Cardiac fibroblast (primary cell): ENCODE data around the gene TCTN2.

Source experiments
- DNase-seq, 2 donors: peaks; one replicate each; pipeline versions ENCODE4 v3.0.0 to v3.0.0-alpha.2; 2010; ENCODE audit warnings: low read depth in 2 of 2
- H3K4me3 ChIP-seq, 2 donors: replicated peaks in 1 of 2; 1 replicate in 1 of 2; 2 replicates in 1 of 2; pipeline ENCODE4 v1.5.1; 2011; ENCODE audit warnings: low read depth in 2 of 2, low read length in 2 of 2, mild to moderate bottlenecking in 2 of 2, moderate library complexity in 1 of 2
- TF ChIP-seq, protein P1 (sequence below): IDR thresholded peaks from one replicate; pipeline ENCODE4 v1.5.1; 2011; ENCODE audit warnings: low read depth, mild to moderate bottlenecking, low read length, inconsistent platforms

Gene TCTN2

GRCh38 chr12:123747309-123747708 lies 76.4 kb downstream of the TCTN2 start:
- no peak for DNase-seq
- TF ChIP-seq, protein P1, sequence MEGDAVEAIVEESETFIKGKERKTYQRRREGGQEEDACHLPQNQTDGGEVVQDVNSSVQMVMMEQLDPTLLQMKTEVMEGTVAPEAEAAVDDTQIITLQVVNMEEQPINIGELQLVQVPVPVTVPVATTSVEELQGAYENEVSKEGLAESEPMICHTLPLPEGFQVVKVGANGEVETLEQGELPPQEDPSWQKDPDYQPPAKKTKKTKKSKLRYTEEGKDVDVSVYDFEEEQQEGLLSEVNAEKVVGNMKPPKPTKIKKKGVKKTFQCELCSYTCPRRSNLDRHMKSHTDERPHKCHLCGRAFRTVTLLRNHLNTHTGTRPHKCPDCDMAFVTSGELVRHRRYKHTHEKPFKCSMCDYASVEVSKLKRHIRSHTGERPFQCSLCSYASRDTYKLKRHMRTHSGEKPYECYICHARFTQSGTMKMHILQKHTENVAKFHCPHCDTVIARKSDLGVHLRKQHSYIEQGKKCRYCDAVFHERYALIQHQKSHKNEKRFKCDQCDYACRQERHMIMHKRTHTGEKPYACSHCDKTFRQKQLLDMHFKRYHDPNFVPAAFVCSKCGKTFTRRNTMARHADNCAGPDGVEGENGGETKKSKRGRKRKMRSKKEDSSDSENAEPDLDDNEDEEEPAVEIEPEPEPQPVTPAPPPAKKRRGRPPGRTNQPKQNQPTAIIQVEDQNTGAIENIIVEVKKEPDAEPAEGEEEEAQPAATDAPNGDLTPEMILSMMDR = no peak
- no peak overlapping the region for H3K4me3 ChIP-seq

GRCh38 chr12:123748161-123748560 lies 77.2 kb downstream of the TCTN2 start:
- DNase-seq = no peak
- no peak overlapping the region for H3K4me3 ChIP-seq
- TF ChIP-seq, protein P1 = no peak

DNA sequence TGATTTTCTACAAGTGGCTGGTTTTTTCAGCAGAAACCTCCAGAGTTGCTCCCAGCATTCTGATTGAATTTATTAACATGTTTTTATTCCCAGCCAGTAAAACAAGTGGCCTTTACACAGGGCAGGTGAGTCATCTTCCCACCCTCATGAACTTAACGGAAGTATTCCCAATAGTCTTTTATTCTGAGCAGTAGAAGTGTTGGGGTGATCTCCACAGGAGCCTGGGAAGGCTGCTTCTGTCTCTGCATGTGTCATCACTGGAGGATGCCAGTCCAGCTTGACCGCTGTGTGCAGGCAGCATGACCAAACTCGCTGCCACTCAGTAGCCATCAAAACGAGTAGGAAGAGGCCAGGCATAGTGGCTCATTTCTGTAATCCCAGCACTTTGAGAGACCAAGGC lies 77.7 kb downstream of the TCTN2 start:
- no peak overlapping the region for H3K4me3 ChIP-seq
- peak in 1 of 2 donors; percentile 25 for DNase-seq
- TF ChIP-seq, protein P1 = no peak

DNA sequence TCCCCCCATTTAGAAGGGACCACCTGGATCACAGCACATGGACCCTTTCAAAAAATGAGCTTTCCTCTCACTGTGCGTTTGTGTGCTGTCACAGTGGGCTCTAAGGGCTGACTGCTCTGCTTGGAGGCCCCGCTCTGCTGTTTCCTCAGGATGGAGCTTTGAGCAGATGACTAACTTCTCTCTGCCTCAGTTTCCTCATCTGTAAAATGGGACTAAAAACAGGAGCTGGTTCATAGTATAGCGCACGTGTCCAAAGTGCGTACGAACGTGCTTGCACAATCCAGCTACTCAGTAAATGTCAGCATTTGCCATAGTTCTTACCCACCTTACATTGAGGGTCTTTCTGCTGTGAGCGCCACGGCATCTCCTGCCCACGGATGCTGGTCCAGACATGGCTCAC lies 78.4 kb downstream of the TCTN2 start:
- DNase-seq = no peak
- no peak overlapping the region for H3K4me3 ChIP-seq
- TF ChIP-seq, protein P1 = no peak

DNA sequence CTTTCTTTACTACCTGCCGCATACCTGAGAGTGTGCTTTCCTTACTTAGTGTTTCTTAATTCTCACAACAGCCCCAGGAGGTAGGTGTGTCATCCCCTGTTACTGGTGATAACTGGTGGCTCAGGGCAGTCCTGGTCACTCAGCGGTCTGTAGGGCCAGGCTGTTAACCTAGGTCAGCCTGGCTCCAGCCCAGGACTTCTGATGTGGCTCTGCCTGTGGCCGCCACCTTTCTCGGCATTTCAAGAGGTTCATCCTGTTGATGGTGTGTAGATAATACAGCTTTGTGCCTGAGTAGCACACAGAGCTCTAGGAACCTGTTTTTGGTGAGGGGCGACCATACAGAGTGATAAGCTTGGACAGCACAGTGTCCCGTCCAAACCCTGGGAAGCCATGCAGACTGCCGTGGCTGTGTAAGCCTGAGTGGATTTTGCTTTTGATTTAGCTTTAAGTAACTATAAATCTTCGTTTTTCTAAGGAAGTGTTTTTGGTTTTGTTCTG lies 79.3 kb downstream of the TCTN2 start:
- TF ChIP-seq, protein P1 = no peak

DNA sequence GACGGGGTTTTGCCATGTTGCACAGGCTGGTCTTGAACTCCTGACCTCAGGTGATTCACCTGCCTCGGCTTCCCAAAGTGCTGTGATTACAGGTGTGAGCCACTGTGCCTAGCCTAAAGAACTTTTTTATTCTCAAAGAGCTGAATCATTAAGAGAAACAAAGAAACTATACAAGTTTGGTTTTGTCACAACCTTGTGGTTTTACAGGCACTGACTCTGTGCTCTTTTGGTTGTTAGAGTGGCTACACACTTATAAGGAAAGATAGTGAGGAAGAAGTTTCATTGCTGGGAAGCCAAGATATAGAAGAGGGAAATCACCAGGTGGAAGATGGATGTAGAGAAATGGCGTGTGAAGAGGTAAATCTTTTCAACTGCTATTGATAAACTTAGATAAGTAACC lies 81.1 kb downstream of the TCTN2 start:
- no peak for DNase-seq
- no peak overlapping the region for H3K4me3 ChIP-seq
- TF ChIP-seq, protein P1 = no peak

More for the DNA sequence above, 79.3 kb downstream of the TCTN2 start:
- DNase-seq = no peak
- no peak overlapping the region for H3K4me3 ChIP-seq

DNA sequence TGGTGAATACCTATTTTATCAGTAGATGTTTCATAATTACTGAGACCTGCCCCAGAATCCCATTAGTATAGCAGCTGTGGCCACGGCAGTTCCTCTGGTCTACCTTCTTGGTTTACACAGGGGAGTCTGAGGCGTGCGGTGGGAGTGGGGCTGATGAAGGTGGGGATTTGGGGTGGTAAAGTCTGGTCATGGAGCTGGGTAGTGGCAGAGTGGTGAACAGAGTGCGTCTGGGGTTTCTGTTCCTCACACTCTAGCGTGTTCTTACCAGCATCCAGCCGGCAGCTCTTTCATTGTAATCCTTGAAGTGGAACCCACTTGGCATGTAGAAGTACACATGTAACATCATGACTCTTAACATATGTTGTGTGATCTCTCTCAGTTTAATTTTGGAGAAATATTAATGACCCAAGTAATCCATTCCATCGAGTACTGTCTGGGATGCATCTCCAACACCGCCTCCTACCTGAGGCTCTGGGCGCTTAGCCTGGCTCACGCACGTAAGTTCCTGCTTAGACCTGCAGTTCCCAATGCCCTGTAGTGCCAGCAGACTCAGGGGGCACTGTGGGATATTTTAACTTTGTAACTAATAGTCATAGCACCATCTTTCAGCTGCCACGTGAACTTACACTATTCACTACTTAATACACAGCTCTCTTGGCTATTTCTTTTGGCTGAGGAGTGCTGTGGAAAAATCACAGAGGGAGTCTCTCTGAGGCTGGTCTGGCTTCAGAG lies 83.3 kb downstream of the TCTN2 start:
- H3K4me3 ChIP-seq = no peak overlapping the region
- TF ChIP-seq, protein P1 = no peak
- DNase-seq = no peak
